HL-60/S4 treated with retinoic acid at 250 ng/mL for 4 days and 3 days (cell line): ENCODE data around the gene ELMO3.

Source experiments
- in situ Hi-C: fragments of 300-500 bp; cut with MboI; formaldehyde crosslinking; loops from 2 replicates; pipeline ENCODE4 v1.7.0; 2022; ENCODE audit warnings: low sequenced_read_pairs

The ELMO3 gene

DNA sequence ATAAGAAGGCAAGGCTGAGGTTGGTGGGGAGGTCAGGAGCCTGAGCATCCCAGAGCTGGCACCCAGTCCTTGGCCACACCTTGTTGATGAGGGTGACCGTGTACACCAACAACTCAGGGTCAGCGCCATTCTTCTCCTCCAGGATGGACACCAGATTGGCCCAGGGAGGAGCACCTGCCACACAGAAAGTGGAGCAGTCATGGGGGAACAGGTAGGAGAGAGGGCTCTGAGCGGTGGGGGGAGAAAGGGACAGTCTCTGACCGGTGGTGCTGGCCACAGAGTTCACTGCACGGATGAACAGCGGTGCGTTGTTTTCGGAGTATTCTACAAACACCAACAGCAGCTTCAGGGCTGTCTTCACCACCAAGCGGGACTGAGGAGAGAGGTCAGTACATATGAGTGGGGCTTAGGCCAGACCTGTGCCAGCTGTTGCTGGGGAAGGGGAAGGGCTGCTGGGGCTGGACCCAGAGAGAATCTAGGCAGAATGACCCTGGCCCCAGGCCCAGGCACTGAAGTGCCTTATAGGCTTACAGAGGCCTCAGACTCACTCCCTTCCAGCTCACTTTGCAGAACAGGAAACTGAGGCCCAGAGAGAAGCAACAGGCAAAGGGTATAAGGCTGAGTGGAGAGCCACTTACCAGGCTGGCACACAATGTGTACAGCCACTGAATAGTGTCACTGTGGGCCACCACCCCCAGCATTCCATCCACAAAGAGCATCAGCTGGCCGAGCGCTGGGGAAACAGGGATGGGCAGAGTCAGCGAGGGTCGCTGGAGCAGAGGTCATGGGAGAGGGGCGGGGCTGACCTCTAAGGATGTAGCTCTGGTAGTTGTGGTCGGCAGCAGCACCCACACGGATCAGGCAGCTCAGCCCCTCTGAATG is 38.7 kb downstream of the ELMO3 start:
- in situ Hi-C loops: no loop called here

DNA sequence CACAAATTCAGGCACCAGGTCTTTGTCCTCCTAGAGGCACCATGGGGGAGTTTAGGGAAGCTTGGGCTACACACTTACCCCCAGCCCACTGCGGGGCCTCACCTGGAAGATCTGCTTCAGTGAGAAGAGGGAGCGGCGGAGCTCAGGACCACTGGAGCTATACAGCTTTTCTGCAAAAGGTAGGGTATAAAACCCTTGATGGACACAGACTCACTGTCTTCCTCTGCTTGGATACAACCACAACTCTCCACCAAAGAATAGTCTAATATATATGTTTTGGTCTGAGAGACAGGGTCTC is 39.3 kb downstream of the ELMO3 start:
- in situ Hi-C loops: no loop called here

DNA sequence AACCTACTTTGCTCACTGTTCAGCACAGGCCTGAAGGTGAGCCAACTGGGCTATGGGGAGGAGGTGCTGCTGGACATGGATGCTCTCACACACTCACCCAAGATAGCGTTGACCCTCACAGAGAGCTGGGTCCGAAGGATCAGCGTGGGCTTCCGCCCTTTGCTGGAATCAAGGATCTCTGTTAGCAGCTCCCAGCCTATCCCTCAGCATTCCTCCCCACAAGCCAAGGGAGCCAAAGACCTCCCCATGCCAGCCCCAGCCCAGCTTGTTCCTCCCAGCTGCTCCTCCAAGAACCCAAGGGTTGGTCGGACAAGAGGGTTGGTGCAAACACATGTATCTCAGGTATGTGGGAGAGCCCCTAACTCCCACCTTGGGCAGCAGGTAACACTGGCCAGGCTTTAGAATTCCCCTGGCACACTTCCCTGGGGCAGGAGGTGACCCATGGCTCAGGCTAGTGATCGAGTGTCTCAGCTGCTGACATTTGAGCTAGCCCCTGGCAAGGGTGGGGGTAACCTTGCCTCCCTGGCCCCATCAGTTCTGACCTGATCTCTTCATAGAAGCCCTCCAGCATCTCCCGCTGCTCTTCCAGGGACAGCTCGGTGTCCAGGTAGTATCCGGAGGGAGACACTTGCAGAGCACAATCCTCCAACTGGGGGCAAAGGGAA is 40.0 kb downstream of the ELMO3 start:
- in situ Hi-C loops: no loop called here

DNA sequence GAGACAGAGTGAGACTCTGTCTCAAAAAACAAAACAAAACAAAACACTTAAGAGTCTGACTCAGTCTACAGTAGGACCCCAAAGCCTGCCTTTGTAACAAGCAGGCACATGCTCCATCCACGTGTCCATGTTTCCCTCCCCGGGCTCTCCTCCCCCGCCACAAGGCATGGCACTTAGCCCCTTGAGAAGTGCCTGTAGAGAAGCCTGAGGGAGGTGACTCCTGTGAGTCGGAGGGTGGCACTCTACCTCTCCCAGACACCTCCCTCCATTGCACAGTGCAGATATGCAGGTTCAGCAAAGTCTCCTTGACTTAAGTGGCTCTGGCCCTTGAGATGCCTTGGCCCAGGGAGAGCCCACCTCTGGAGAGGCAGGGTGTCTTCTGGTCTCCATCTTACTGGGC is 41.6 kb downstream of the ELMO3 start:
- in situ Hi-C loops: no loop called here

DNA sequence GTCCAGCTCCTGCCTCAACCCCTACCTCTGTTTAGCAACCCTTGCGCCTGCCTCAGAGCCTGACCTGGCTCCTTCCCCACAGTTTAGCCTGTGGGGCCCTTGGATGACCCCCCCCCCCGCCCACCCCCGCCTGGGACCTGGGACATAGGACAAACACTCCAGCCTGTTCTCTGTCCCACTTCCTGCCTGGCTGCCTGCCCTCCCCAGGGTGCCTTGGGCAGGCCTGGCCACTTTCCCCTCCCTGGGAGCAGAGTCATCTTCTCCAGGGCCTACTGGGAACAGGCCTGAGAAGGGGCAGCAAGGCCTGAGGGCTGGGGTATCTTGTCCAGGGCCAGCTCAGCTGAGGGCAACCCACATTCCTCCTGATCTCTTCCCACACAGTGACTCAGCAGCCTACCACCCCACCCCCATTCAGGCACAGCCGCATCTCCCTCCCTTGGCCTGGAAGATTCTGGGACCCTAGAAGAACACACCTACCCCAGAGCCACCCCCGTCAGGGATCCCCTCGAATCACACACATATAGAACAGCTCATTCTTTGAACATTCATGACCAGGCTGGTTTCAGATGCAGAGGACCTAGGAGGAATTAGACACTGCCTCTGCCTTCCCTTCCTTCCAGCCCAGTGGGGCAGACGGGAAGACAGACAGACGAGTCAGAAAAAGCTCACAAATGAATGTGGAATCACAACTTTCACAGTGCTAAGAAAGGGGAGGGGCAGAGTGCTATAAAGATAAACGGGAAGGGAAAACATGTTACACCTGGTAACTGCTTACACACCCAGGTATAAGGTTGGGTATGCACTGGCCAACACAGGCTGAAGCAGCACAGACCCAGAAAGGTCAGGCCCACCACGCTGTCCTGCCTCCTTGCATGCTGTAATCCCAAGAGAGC is 42.3 kb downstream of the ELMO3 start:
- in situ Hi-C loops: no loop called here

DNA sequence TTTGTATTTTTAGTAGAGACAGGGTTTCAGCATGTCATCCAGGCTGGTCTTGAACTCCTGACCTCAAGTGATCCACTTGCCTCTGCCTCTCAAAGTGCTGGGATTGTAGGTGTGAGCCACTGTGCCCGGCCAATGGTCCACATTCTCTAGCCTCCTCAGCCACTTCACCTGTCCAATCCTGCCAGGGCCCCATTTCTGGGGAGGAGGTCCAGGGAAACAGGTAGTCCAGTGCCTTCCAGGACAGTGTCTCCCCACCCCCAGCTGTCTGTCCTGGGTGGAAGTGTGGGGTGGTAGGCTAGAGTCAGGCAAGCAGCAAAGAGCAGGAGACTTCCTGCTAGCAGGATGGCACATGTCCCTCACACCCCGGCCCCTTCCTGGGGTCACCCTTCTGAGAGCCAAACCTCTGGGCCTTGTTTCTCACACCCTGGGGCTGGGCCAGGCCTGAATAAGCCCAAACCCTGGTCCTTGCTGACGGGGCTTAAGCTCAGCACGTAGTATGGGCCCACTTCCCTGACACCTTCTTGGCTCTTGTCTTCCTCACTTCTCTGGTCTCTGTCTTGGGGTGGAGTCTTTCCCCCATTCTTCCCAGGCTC is 43.3 kb downstream of the ELMO3 start:
- in situ Hi-C loops: no loop called here

DNA sequence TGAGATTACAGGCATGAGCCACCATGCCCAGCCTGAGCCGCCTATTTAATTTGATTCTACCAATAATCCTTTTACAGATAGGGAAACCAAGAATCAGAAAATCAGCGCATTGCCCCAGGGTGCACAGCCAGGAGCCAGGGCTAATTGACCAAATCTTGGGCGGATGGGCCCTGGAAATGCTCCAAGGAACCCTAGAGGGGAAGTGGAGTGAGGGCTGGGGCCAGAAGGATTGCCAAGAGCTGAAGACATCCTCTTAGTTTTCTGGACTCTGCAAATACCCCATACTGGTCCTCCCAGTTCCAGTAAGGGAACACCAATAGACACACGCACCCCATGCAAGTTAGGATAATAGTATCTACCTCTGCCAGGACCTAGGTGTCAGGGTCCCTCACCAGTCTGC is 44.5 kb downstream of the ELMO3 start:
- in situ Hi-C loops: no loop called here

DNA sequence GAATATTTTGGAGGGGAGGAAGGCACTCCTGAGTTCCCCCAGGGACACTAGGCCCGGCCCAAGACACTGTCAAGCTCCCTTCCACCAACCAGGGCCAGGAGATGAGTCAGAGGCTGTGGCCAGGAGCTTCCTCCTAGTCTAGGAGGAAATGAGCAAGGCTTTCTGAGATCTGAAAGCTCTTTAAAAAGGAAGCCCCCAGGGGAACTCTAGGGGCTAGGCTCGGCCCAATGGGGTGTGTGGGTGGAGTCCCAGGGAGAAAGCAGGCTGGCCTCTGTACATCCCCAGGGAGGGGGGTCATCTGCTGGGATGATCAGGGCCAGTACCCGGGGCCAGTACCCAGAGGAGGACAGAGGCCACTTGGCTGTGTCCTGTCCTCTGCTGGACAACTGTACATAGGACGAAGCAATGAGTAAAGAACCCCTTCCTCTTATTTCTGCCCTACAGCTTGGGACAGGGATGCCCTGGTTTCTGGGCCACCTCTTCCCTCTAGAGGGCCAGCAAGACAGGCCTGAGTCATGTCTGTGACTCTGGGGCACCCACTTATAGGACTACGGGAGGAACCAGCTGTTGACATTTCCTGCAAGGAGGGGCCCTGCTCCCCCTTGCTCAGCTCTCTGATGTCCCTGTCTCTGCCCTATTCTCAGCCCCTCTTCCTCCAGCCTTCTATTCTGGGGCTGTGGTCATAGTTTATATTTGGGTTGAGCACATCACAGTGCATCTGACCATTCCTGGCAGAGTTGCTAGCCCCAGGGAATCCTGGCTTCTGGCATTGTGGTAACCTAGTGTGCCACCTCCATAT is 45.7 kb downstream of the ELMO3 start:
- in situ Hi-C loops: no loop called here

DNA sequence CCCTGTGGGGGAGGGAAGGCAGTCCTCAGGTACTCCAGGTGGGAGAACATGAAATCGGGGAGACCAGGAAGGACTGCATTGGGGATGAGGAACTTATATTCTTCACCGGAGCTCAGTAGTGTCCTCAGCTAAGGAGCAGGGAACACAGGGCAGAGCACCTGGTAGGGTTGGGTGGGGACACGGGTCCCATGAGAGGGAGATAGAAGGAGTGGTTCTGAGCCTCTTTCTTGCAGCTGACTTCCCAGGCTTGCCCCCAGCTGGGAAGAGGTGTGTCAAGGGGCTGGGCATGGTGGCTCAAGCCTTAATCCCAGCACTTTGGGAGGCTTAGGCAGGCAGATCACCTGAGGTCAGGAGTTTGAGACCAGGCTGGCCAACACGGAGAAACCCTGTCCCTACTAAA is 46.3 kb downstream of the ELMO3 start:
- in situ Hi-C loops: no loop called here

DNA sequence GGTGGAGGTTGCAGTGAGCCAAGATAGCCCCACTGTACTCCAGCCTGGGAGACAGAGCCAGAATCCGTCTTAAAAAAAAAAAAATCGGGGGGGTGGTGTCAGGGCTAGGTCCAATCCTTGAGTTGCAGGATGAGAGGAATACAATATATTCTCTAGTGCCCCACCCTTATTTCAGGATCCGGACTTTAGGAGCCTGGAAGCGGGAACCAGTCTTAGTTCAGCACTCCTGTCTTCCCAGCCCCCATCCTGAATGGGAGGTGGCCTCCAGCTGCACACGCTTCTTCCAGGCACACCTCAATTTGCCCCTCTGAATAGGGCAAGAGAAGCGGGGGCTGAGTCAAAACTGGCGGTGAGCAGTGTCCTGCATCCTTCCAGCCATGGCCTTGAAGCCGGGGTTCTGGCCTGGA is 46.7 kb downstream of the ELMO3 start:
- in situ Hi-C loops: no loop called here

DNA sequence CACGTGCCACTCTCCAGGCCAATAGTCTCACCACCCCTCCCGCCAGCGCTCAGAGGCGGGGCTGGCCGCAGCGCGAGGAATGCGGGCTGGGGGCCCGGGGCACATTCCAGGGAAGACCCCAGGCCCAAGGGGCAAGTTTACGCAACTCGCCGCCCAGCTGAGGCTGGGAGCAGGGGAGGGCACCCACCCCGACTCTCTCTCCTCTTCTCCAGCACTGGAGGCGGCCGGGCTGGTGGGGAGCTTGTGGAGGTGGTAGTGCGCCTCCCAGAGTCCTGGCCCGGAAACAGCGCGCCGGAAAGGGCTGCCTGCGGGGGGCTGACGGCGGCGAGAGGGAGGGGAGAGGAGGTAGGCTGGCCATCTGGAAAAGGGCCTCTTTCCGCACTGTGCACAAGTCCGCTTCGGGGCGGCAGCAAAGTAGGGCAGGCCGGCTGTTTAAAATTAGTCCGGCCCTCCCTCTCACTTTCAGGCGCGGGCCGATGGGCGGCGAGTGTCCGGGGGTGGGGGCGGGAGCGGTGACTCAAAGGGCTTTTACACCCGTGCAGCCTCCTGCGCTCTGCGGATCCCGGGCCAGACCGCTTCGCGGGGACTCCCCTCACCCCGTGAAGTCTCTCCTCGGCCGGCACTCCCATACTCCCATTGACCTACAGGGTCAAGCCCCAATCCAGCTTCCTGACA is 47.3 kb downstream of the ELMO3 start:
- in situ Hi-C loops: no loop called here

DNA sequence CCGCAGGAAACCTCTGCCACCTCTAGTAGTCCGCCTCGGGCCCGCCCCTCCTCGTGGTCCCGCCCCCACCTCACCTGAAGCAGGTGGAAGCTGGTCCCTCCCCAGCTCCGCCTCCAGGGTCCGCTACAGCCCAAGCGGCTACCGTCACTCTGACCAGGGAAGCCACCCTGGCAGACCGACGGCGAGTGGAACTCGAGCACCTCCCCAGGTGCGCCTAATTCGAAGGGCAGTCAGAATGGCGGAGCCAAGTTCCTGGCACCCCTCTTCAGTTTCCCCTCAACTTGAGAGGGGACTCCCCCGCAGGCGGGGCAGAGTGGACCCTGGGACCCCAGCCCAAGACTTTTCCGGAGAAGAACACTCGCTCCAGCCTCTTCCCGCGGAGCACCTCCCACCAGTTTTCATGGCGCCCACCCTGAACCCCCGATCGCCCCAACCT is 47.8 kb downstream of the ELMO3 start:
- in situ Hi-C loops: no loop called here

DNA sequence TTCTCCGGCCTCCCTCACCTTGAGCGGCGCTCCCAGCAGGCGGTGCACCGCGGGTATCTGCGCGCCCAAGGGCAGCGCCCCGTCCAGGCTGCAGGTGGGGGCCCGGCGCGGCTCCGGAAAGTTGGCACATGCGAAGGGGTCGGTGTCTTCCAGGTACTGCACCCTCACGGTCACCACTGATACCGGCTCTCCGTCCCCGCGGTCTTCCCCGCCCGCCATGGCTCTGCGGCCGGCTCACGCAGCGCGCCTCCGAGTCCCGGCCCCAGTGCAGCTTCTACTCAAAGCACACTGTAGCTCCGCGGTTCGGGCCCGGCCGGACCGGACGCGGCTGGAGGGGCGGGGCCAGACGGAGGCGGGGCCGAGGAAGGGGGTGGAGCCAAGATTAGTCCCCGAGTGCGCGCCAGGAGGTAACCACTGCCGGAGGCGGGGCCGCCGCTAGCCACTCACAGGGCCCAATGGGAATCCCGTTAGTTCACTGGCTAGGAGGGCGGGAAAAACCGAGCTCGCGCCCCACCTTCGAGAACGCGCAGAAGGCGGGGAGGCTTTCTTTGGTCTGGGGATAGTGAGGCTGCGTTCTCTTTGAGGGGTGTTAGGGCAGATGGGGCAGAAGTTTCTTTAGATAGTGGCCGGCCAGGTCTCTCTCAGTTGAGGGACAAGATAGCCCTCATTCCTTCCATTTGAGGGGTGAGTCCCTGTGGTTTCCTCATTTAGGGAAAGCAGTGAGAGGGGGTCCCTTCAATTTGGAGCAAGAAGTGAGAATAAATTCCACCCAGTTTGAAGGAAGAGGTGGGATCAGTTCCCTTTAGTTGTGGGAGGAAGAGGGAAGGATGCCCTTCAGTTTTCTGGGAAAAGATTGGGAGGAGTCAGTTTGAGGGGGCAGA is 48.5 kb downstream of the ELMO3 start, which contains the start of gene FHOD1:
FHOD1 (minus strand) TSS at position 290 of the 881 bp plus-strand sequence; CDS start at position 219, 71 bp downstream.
- in situ Hi-C loops: no loop called here

DNA sequence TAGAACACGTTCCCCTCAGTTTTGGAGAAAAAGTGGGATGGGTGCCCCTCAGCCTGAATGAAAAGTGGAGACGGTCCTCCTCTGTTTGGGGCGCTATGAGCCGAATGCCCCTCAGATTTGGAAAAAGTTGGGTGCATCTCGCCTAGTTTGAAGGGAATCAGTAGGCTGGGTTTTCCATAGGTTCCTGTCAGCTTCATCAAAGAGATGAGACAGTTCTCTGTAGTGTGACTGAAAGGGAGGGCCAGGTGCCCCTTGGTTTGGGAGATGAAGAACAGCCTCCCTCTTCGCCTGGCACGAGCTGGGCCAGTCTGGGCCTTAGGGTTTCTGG is 49.1 kb downstream of the ELMO3 start:
- in situ Hi-C loops: no loop called here

DNA sequence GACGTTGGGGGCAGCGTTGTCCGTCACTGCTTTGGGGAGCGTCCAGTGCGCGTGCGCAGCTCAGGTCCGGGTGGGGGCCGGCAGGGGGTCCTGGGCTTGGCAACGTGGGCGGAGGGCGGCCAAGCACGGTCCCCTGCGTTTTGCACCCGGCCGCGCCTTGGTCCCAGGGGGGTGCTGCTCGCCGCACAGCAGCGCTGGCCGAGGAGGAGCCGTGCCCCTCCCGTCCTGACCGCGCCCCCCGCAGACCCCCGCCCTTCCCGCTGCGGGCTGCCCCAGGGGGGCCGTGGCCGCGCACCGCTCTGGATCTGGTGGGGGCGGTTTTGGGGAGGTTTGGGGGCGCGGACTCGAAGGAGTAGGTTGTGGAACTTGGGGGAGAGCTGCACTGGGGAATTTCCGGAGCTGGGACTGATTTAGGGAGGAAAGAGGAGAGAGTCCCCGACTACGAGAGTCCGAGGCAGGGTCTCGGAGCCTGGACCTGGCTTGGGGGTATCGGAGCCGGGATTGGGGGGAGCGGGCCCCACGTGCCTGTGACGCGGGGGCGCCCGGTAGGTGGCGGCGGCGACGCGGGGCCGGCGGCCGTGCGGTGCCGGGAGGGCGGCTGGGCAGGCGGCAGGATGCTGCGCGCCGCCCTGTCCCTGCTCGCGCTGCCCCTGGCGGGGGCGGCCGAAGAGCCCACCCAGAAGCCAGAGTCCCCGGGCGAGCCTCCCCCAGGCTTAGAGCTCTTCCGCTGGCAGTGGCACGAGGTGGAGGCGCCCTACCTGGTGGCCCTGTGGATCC is 49.7 kb downstream of the ELMO3 start, which contains the start of gene SLC9A5:
SLC9A5 (plus strand) TSS at position 579 of the 777 bp plus-strand sequence; CDS start at position 615, 36 bp downstream.
- in situ Hi-C loops: no loop called here

DNA sequence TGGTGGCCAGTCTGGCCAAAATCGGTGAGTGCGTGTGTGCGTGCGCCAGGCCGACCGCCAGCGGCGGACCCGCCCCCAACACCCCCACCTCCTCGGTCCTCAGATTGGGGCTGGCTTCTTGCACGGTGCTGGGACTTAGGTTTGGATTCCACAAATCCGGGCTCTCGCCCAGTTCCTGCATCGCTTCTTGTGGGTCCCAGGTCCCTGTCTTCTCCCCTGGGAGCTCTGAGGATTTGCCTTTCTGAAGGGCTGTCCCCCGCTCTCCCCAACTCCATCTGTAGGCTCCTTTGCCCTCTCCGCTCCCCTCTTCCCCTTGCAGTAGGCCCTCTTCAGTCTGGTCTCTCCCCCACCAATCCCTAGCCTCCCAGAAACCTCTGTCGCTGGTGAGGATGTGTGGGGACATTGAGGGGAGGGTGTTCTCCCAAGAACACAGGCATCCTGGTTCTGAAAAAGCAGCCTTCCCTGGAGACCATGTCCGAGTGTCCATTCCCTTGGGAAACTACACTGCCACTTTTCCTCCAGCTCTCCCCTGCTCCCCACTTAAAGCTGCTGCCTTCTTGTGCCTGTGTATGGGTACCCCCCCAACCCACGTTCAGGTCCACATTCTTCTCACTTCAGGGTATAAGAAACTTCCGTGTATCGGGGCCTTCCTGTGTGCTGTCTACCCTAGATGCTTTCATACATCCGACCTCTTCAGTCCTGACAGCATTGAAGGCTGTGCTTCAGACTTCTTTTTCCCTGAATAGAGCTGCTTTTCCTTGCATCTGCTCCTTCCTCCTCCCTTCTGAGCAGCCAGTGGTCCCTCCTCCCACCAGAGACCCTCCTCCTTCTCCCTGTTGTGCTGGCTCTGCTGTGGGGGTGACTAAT is 50.5 kb downstream of the ELMO3 start:
- in situ Hi-C loops: no loop called here

DNA sequence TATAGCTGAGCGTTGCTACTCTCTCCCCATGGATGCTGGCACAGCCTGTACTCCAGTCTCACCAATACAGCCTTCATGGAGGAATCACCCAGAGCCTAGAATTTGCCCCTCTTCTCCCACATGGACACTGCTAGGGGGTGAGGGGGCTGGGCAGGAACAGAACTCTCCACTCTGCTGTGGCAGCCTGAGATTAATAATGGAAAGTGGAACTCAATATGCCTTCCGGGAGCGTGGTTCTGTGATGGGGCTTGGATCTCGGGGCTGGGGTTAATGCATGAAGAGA is 51.1 kb downstream of the ELMO3 start:
- in situ Hi-C loops: no loop called here
